Measurements from ENCODE around the gene RBKS. TPM values are rescaled to one million over a fixed set of nuclear protein-coding genes. Genes with fewer than 3 reads are reported as not detected.

Gene RBKS
- total and polyA plus RNA-seq, 2 of the 8 experiments (the other 6 are each of a cell fraction or from before 2014, with no cell fraction given): 1.1 to 1.5 TPM

GRCh38 chr2:27756544-27757498 is 133.4 kb downstream of the RBKS start (continued):
- TF ChIP-seq RNF2 (IDR thresholded peaks at IDR 0.05; ENCODE audit: borderline replicate concordance, low read depth, low read length, missing control alignments, poor library complexity, severe bottlenecking) (no peak), HDAC2 (IDR thresholded peaks at IDR 0.05; ENCODE audit: borderline replicate concordance in 1 of 2, low read depth in 2 of 2, low read length in 2 of 2) (no peak), SP2 (IDR thresholded peaks at IDR 0.05; ENCODE audit: low read length) (no peak), EGR1 (IDR thresholded peaks at IDR 0.05; ENCODE audit: borderline replicate concordance, low read depth, low read length) (no peak), CEBPB (IDR thresholded peaks at IDR 0.05; ENCODE audit: low read depth, low read length) (no peak), CBX8 (IDR thresholded peaks at IDR 0.05; ENCODE audit: borderline replicate concordance, low read depth, low read length) (no peak)

Data from H1 (cell line).